Liver (tissue), 9 donors: Measurements from ENCODE around the gene METTL2B. TPM values are rescaled to one million over a fixed set of nuclear protein-coding genes. Genes with fewer than 3 reads are reported as not detected.

Source experiments
- DNase-seq: peaks from one replicate; pipeline ENCODE4 v3.0.0-alpha.2; 2017; ENCODE audit warnings: low spot score
- H3K27ac ChIP-seq, 2 donors: one replicate each; pipeline ENCODE4 v1.7.0; 2013; ENCODE audit warnings: inconsistent platforms in 2 of 2, low read length in 2 of 2, control low read depth in 1 of 2, low read depth in 1 of 2, mild to moderate bottlenecking in 1 of 2
- H3K27me3 ChIP-seq, 4 donors: one replicate each; pipeline versions ENCODE4 v1.6.1 to v1.7.0; 2013; ENCODE audit warnings: low read length in 3 of 4, inconsistent platforms in 1 of 4, mild to moderate bottlenecking in 1 of 4, moderate library complexity in 1 of 4; ENCODE audit not compliant: control insufficient read depth in 4 of 4, insufficient read depth in 4 of 4
- H3K36me3 ChIP-seq, 4 donors: one replicate each; pipeline versions ENCODE4 v1.6.1 to v1.7.0; 2013; ENCODE audit warnings: low read length in 3 of 4, mild to moderate bottlenecking in 3 of 4, low read depth in 1 of 4, moderate library complexity in 1 of 4; ENCODE audit not compliant: control insufficient read depth in 4 of 4, insufficient read depth in 3 of 4
- H3K4me1 ChIP-seq, 4 donors: one replicate each; pipeline versions ENCODE4 v1.6.1 to v1.7.0; 2013; ENCODE audit warnings: low read length in 3 of 4, mild to moderate bottlenecking in 3 of 4, moderate library complexity in 1 of 4; ENCODE audit not compliant: control insufficient read depth in 4 of 4, insufficient read depth in 4 of 4
- H3K4me3 ChIP-seq, 3 donors: one replicate each; pipeline versions ENCODE4 v1.6.1 to v1.7.0; 2013; ENCODE audit warnings: low read length in 3 of 3, control low read depth in 1 of 3, low read depth in 1 of 3, mild to moderate bottlenecking in 1 of 3
- H3K9ac ChIP-seq, 2 donors: one replicate each; pipeline ENCODE4 v1.7.0; 2013; ENCODE audit warnings: low read length in 2 of 2, mild to moderate bottlenecking in 2 of 2, moderate library complexity in 2 of 2, control low read depth in 1 of 2, low read depth in 1 of 2
- H3K9me3 ChIP-seq, 4 donors: one replicate each; pipeline versions ENCODE4 v1.6.1 to v1.7.0; 2013; ENCODE audit warnings: low read length in 3 of 4; ENCODE audit not compliant: control insufficient read depth in 4 of 4
- EGR1 ChIP-seq, 2 donors: IDR thresholded peaks; 2 replicates each; pipeline ENCODE4 v1.6.1; 2016 to 2018; ENCODE audit warnings: antibody characterized with exemption in 2 of 2, low read depth in 2 of 2
- FOXA1 ChIP-seq: IDR thresholded peaks from 2 replicates; pipeline ENCODE4 v1.6.1; 2016; ENCODE audit warnings: antibody characterized with exemption
- FOXA2 ChIP-seq: IDR thresholded peaks from 2 replicates; pipeline ENCODE4 v1.6.1; 2016; ENCODE audit warnings: antibody characterized with exemption
- GABPA ChIP-seq, 2 donors: IDR thresholded peaks in 1 of 2; conservative IDR thresholded peaks in 1 of 2; 2 replicates each; pipeline ENCODE4 v1.6.1; 2016; ENCODE audit warnings: antibody characterized with exemption in 2 of 2, mild to moderate bottlenecking in 1 of 2, moderate library complexity in 1 of 2
- HNF4G ChIP-seq: IDR thresholded peaks from 2 replicates; pipeline ENCODE4 v1.6.1; 2016; ENCODE audit warnings: antibody characterized with exemption
- NR2F2 ChIP-seq: IDR thresholded peaks from 2 replicates; pipeline ENCODE4 v1.6.1; 2016; ENCODE audit warnings: antibody characterized with exemption
- RAD21 ChIP-seq, 2 donors: IDR thresholded peaks; 2 replicates each; pipeline ENCODE4 v1.6.1; 2016; ENCODE audit warnings: antibody characterized with exemption in 2 of 2, mild to moderate bottlenecking in 2 of 2
- RXRA ChIP-seq, 2 donors: IDR thresholded peaks; 2 replicates each; pipeline ENCODE4 v1.6.1; 2017 to 2018; ENCODE audit warnings: antibody characterized with exemption in 2 of 2, mild to moderate bottlenecking in 1 of 2
- SP1 ChIP-seq: IDR thresholded peaks from 2 replicates; pipeline ENCODE4 v1.6.1; 2018; ENCODE audit warnings: antibody characterized with exemption, mild to moderate bottlenecking
- TAF1 ChIP-seq: conservative IDR thresholded peaks from 2 replicates; pipeline ENCODE4 v1.6.1; 2016; ENCODE audit warnings: antibody characterized with exemption, mild to moderate bottlenecking
- YY1 ChIP-seq: IDR thresholded peaks from 2 replicates; pipeline ENCODE4 v1.6.1; 2016; ENCODE audit warnings: antibody characterized with exemption, mild to moderate bottlenecking
- WGBS: extraction: QIAGEN DNeasy Blood & Tissue Kit; methylation state at CpG from one replicate; pipeline ENCODE4 v1.1.7; 2013; 5-methylcytosine and 5-hydroxymethylcytosine counted together
- polyA plus RNA-seq, 2 donors: library from polyadenylated mRNA; stranded (reverse) in 1 of 2; unstranded in 1 of 2; fragments of 200-250 nt in 1 of 2; fragments of >200 nt in 1 of 2; fragmentation: Nextera tagmentation in 1 of 2; extraction: Ambion mirVana in 1 of 2; gene quantifications; one replicate each; pipeline versions ENCODE4 v1.2.1 to v1.2.3, GENCODE V29; 2013 to 2015
- total RNA-seq, 2 donors: library from RNA; depleted of rRNA; stranded (reverse); fragments of >200 nt; gene quantifications; one replicate each; pipeline ENCODE4 v1.2.3, GENCODE V29; 2014
- TF ChIP-seq, protein P1 (sequence below): IDR thresholded peaks from 2 replicates; pipeline ENCODE4 v1.6.1; 2016; ENCODE audit warnings: antibody characterized with exemption
- TF ChIP-seq, protein P2 (sequence below): IDR thresholded peaks from 2 replicates; pipeline ENCODE4 v1.6.1; 2016; ENCODE audit warnings: antibody characterized with exemption
- TF ChIP-seq, protein P3 (sequence below): fragments of 150-350 bp; IDR thresholded peaks from 2 replicates; pipeline ENCODE4 v1.5.1; 2017; ENCODE audit warnings: improper control_type of control experiment, low read depth, low read length; ENCODE audit not compliant: missing input control
- TF ChIP-seq, protein P4 (sequence below): IDR thresholded peaks from 2 replicates; pipeline ENCODE4 v1.6.1; 2016; ENCODE audit warnings: antibody characterized with exemption, mild to moderate bottlenecking
- donor health status: healthy.
- donor health status: healthy.
- donor health status: healthy.
- donor health status: healthy.
- donor health status: healthy.

METTL2B gene
- total and polyA plus RNA-seq, 4 donors, result 6.8 to 20.7 (median 12.1) TPM

DNA sequence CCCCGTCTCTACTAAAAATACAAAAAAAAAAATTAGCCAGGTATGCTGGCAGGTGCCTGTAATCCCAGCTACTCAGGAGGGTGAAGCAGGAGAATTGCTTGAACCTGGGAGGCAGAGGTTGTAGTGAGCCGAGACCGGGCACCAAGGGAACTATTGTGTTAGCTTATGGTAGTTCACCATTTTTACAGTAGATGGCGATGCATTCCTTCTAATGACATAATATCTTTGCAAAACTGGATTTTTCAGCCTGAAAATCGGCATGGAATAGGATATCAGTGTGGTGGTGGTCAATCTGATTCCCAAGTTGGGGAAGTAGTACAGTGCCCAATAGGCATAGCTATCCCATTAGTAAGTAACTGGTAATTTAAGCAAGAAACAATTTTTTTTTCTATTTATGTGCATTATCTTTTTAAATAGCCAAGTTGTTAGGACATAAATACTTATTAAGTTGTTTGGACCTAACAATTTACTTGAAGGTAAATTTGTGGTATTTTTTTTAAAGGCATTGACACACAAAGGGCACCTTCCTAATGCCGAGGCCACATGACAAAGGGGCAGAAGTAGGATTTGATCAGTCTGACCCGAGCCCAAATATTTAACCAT lies 49.2 kb upstream of the METTL2B start:
- no peaks in the 10 kb centered on the region for H3K27me3 ChIP-seq
- DNase-seq, result no peak
- 13% methylated on average over 7 of the region's 7 CpGs for WGBS
- H3K4me1 ChIP-seq, result peaks cover 2 to 6% (median 4%) of the 10 kb centered on the region in 4 donors
- H3K9ac ChIP-seq, result no peak overlapping the region
- H3K36me3 ChIP-seq, result no peaks in the 10 kb centered on the region
- H3K27ac ChIP-seq, result no peak overlapping the region
- TF ChIP-seq FOXA2 (no peak), HNF4G (no peak), NR2F2 (no peak), RXRA (IDR thresholded peaks at IDR 0.05) (no peak), RAD21 (IDR thresholded peaks at IDR 0.05) (peak; percentile 92 to 93), EGR1 (IDR thresholded peaks at IDR 0.05; ENCODE audit: low read depth in 2 of 2) (no peak), GABPA (IDR thresholded peaks at IDR 0.05 in 1 of 2, conservative IDR thresholded peaks at IDR 0.05 in 1 of 2) (no peak), TAF1 (no peak), YY1 (no peak), FOXA1 (no peak)
- TF ChIP-seq, protein P1, sequence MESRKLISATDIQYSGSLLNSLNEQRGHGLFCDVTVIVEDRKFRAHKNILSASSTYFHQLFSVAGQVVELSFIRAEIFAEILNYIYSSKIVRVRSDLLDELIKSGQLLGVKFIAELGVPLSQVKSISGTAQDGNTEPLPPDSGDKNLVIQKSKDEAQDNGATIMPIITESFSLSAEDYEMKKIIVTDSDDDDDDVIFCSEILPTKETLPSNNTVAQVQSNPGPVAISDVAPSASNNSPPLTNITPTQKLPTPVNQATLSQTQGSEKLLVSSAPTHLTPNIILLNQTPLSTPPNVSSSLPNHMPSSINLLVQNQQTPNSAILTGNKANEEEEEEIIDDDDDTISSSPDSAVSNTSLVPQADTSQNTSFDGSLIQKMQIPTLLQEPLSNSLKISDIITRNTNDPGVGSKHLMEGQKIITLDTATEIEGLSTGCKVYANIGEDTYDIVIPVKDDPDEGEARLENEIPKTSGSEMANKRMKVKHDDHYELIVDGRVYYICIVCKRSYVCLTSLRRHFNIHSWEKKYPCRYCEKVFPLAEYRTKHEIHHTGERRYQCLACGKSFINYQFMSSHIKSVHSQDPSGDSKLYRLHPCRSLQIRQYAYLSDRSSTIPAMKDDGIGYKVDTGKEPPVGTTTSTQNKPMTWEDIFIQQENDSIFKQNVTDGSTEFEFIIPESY, result no peak
- TF ChIP-seq, protein P2, sequence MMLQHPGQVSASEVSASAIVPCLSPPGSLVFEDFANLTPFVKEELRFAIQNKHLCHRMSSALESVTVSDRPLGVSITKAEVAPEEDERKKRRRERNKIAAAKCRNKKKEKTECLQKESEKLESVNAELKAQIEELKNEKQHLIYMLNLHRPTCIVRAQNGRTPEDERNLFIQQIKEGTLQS, result no peak
- TF ChIP-seq, protein P3, sequence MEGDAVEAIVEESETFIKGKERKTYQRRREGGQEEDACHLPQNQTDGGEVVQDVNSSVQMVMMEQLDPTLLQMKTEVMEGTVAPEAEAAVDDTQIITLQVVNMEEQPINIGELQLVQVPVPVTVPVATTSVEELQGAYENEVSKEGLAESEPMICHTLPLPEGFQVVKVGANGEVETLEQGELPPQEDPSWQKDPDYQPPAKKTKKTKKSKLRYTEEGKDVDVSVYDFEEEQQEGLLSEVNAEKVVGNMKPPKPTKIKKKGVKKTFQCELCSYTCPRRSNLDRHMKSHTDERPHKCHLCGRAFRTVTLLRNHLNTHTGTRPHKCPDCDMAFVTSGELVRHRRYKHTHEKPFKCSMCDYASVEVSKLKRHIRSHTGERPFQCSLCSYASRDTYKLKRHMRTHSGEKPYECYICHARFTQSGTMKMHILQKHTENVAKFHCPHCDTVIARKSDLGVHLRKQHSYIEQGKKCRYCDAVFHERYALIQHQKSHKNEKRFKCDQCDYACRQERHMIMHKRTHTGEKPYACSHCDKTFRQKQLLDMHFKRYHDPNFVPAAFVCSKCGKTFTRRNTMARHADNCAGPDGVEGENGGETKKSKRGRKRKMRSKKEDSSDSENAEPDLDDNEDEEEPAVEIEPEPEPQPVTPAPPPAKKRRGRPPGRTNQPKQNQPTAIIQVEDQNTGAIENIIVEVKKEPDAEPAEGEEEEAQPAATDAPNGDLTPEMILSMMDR, result peak; percentile 81
- TF ChIP-seq, protein P4, sequence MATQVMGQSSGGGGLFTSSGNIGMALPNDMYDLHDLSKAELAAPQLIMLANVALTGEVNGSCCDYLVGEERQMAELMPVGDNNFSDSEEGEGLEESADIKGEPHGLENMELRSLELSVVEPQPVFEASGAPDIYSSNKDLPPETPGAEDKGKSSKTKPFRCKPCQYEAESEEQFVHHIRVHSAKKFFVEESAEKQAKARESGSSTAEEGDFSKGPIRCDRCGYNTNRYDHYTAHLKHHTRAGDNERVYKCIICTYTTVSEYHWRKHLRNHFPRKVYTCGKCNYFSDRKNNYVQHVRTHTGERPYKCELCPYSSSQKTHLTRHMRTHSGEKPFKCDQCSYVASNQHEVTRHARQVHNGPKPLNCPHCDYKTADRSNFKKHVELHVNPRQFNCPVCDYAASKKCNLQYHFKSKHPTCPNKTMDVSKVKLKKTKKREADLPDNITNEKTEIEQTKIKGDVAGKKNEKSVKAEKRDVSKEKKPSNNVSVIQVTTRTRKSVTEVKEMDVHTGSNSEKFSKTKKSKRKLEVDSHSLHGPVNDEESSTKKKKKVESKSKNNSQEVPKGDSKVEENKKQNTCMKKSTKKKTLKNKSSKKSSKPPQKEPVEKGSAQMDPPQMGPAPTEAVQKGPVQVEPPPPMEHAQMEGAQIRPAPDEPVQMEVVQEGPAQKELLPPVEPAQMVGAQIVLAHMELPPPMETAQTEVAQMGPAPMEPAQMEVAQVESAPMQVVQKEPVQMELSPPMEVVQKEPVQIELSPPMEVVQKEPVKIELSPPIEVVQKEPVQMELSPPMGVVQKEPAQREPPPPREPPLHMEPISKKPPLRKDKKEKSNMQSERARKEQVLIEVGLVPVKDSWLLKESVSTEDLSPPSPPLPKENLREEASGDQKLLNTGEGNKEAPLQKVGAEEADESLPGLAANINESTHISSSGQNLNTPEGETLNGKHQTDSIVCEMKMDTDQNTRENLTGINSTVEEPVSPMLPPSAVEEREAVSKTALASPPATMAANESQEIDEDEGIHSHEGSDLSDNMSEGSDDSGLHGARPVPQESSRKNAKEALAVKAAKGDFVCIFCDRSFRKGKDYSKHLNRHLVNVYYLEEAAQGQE, result no peak
- H3K9me3 ChIP-seq, result no peaks in the 10 kb centered on the region
- no peak overlapping the region for H3K4me3 ChIP-seq

DNA sequence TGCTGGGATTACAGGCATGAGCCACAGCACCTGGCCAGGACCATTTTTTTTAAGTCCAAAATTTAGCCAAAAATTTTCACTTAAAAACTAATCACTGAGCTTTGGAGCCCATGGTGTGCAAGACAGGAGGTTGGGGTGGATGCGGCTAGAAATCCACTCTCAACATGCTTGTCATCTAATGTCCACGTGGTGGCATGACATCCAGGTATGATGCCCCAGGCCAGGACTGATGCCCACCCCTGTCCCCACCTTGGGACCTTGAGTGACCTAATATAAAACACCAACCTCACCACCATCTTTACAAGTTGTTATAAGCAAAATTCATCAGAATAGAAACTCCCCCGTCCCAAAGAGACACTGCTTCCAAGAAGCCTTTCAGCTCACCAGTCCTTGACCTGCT lies 46.3 kb upstream of the METTL2B start:
- Histone ChIP-seq H3K27me3 (no peaks in the 10 kb centered on the region), H3K4me1 (no peaks in the 10 kb centered on the region), H3K9ac (no peak overlapping the region), H3K4me3 (no peak overlapping the region), H3K9me3 (no peaks in the 10 kb centered on the region), H3K36me3 (no peaks in the 10 kb centered on the region), H3K27ac (no peak overlapping the region)
- TF ChIP-seq, protein P3, result peak; percentile 5
- TF ChIP-seq RXRA (IDR thresholded peaks at IDR 0.05) (no peak), SP1 (no peak), EGR1 (IDR thresholded peaks at IDR 0.05; ENCODE audit: low read depth in 2 of 2) (no peak)
- TF ChIP-seq, protein P2, result no peak
- WGBS, result 75% methylated on average over 3 of the region's 3 CpGs
- DNase-seq, result no peak
